ENCODE results near the gene ACO1.
"Not testable (repeated sequence)": the region's sequence is repeated elsewhere in the genome, so short reads cannot be mapped to it uniquely, and the experiment has no call there.

ACO1 gene

DNA sequence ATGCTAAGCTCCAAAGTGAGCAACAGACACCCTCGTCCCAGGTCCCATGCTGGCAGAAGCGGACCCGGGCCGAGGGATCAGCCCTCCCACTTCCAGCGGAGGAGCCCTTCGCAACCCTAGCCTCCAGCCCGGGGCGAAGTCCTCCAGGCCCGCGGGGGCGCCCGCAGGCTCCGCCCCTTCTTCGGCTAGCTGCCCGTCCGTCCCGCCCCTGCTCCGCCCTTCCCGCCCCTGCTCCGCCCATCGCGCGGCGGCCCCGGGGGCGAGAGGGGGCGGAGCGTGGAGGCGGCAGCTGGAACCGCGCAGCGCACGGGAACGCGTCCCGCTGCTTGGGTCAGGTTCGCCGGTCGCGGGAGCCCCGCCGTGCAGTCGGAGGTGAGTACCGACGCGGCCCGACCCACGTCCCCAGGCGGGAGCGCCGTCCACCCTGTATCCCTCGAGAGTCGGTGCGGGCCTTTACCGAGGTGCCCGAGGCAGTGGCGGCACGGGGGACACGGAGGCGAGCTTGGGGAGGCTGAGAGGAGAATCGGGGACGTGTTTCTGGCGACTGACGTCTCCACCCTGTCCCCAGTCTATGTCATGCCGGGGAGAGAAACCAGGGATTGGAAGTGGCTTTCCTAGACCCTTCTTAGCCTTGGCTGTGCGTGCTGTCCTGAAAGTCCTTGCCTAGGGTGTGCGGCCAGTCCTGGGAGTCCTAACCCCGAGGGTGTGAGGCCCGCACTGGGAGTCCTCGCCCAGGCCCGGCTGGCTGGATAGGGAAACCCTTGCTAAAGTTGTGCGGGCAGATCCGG is at the start of gene ACO1:
Gene ACO1, plus strand, starts transcription at position 280 of the 788 bp plus-strand sequence. CDS start 20,864 bp downstream, outside the sequence.
- in situ Hi-C loops (cut with HindIII; ENCODE audit: low sequenced_read_pairs): loop anchor here (25.0 kb wide), 1 partner anchor 178 kb away; the partner anchor contains the start of genes NDUFB6, SMIM27 and TOPORS

DNA sequence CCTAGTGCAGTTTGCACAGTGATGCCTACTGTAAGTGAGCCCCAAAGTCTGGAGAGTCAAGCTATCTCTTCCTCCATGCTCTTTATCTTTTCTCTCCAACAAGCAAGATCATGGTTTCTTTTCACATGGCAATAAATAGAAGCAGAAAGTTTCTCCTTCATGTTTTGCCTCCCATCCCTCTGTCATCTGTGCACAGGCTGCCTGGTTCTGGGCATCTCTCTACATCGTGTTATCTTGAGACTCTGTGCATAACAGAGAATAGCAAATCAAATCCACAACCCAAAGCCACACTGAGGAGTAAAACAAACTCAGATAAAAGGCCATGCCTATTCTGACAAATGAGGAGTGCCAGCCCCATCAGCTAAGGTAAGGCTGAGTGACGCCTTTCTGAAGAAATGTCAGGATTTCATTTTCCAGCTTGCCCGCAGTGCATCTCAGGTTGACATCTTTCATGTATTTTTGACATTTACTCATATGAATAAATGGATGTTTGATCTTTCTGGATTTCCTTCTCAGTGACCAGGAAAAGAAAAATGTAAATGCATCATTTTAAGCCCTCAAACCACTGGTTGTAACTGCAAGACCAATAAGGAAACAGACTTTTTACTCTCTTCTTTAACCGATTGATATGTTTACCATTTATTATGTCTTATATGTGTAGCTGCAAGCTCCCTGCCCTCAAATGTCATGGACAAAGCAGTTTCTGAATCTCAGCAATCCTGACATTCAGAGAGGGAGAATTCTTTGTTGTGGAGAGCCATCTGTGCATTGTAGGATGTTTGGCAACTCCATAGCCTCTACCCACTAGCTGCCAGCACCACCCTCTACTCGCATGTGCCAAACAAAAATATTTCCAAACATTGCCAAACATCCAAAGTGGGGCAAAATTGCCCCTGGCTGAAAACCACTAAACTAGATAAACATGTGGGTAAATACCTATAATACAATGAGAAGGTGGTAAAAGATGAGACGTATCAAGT is 49.2 kb upstream of the ACO1 start:
- in situ Hi-C loops (cut with HindIII; ENCODE audit: low sequenced_read_pairs): no loop called here

DNA sequence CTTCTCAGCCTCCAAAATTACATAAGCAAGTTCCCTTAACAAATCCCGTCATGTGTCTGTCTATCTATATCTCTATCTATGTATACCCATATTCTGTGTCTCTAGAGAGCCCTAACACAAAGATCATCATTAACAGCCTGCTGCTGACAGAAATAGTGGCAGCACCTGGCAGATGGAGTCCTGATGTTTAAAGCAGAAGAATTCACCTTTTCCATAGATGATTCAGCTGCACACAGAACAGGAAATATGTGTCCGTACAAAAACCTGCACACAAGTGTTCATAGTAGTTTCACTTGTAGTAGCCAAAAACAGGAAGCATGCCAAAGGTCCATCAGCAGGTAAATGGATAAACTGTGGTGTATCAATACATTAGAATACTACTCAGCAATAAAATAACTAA is 45.0 kb upstream of the ACO1 start:
- in situ Hi-C loops (cut with HindIII; ENCODE audit: low sequenced_read_pairs): no loop called here

DNA sequence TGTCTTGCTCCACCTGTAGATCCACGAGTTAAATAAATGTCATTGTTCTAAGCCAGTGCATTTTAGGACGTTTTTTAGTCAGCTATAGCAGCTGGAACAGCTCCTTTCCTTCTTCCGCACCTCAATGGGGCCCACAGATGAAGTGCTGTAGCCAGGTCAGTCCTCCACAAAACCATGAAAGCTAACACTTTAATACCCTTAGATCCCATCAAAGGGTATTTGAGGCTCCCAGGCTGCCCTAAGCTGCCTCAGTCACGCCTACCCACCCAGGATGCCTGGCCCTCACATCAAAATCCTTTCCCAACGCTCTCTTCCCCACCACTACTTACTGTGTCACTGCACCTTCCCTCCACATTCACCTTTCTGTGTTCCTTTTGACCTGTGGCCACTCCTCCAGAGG is 44.1 kb upstream of the ACO1 start:
- in situ Hi-C loops (cut with HindIII; ENCODE audit: low sequenced_read_pairs): no loop called here

DNA sequence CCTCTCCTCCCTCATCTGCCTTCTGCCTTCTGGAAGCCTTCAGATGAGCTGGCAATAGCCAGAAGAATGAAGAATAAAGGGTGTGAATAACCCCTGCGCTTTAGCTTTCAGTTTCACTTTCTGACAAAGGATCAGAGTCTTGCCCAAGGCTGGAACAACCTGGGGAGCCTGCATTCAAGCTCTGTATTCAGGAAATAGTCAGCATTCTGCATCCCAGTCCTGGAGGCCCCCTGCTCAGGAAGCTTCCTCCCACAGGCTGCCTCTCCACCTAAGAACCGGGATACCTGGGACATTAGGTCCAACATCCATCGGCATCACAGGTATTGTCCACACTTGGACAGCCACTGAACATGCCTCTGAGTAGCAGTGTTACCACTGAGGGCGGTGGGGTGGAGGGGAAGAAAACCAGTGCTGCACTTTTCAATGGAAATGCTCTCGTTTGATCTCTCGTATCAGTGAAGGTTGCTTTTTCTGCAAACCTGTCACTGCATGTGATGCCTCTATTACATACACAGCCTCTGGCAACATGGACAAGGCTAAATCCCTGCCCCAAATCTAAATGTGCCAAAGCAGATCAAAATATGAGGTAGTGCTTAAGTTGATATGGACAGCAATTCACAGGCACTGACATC is 39.8 kb upstream of the ACO1 start:
- in situ Hi-C loops (cut with HindIII; ENCODE audit: low sequenced_read_pairs): no loop called here

DNA sequence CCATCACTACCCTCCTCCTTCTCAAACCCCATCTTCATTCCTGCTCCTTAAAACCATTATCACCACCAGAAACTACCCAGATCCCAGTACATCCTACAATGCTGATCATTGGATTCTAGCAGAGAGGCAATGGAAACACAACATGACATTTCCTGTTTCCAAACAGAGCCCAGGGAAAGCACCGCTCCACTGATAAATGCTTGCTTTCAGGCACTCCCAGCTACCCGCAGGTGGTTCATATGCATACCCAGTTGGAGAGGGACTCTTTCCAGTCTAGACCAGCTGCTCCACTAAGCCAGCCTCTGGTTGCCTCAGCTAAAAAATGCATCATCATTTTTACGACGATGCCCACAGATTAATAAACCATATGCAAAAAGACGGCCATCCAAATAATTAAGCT is 39.2 kb upstream of the ACO1 start:
- in situ Hi-C loops (cut with HindIII; ENCODE audit: low sequenced_read_pairs): no loop called here

DNA sequence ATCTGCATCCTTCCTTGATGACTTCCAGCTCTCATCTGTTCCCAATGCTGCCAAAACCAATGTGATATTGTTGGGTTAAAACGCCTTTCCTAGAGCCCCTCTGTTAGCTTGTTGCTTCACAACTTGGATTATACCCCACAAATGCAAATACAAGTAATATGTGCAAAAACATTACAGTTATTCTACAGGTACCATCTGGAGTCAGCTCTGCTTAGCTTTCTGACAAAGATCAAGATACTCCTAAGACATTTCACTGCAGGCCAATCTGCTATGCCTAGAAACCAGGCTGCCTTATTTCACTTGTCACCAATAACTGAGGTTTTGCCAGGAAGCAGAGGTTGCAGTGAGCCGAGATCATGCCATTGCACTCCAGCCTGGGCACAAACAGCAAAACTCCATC is 36.9 kb upstream of the ACO1 start:
- in situ Hi-C loops (cut with HindIII; ENCODE audit: low sequenced_read_pairs): no loop called here

DNA sequence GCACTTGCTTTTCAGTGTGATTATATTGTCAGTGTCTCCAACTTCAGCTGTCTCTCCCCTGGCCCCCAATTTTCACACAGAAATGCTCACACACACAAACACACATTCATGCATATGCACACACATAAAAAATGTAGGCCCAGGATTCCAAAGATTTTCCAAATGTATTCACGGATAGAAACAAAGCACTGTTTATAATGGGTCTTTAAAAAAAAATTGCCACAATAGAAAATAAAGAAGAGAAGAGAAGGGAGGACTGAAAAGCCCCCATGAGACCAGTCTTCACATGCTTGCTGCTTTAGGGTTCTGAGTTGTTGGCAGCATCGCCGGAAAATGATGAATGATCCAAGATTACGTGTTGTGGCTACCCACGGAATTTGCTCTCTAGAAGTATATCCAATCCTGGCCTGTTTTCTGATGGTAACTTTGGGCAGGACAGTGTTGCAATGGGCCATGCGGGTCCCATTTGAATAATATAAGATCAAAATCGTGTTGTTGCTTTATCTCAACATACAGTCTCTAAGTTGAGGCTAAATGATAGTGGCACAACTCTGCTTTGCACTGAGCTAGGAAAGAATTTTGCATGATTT is 36.2 kb upstream of the ACO1 start:
- in situ Hi-C loops (cut with HindIII; ENCODE audit: low sequenced_read_pairs): no loop called here

DNA sequence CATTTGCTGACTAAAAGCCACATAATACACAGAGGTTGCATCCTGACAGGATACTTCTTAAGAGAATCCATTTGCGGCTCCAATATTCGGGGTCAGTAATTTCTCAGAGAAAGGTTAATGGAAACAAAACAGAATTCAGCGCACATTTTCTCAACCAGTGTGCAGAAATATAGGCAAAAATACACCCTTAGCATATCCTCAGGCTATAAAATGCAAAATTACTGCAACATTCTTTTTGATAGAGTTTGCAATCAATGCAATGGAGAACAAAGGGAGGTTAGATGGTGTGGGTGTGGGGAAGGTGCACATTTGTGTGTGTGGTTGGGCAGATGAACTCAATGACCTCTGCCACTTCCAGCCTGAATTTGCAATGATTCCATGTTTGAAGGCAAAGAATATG is 35.4 kb upstream of the ACO1 start:
- in situ Hi-C loops (cut with HindIII; ENCODE audit: low sequenced_read_pairs): no loop called here

DNA sequence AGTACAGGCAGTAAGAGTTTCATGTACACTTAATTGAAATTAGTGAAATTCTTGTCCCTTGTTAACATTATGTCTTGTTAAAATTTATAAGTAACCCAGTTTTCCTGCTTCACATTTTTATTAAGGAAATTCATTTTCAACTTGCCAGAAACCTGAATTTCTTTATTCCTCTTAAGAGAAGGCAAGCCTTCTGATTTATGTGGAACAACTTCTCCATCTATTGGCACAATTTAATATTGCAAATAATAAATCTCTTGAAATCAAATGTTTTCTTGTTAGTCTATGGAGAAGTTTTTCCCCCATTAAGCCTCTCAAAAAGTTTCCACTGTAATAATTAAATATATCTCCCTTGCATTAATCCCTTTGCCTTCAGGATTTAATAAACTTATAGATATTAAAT is 33.8 kb upstream of the ACO1 start:
- in situ Hi-C loops (cut with HindIII; ENCODE audit: low sequenced_read_pairs): no loop called here

DNA sequence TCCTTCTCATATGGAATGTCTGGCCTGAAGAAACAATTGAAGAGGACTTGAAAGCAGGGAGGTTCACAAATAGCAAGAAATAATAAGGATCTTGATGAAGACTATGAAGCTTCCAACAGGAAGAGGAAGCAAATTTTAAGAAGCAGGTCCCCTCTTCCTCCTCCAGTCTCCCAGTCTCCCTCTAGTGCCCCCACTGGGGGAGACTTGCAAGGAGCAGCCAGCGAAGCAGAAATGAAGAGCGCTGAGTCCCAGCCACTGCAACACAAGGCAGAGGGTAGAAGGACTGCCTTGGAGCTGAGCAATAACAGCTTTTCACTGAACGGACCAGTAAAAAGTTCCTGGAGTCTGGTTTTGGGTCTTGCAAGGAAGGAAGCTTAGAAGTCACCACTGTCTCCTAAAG is 32.6 kb upstream of the ACO1 start:
- in situ Hi-C loops (cut with HindIII; ENCODE audit: low sequenced_read_pairs): no loop called here

DNA sequence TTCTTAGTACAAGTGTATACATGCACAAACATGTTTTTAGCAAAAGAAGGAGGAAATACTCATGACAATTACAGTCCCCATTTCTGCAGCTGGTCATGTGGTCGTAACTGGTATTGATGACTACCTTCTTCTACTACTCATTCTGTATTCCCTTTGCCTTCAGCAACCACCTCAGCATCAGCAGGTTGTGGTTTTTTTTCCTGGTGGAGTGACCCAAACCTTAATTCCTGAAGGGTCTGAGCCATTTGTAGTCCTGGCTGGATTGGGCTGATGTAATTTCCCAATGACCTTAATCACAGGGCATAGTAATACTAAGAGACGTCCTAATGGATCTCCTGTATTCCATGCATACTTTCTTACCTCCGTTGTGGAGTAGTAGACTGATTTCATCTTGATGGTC is 31.0 kb upstream of the ACO1 start:
- in situ Hi-C loops (cut with HindIII; ENCODE audit: low sequenced_read_pairs): not testable (repeated sequence)

DNA sequence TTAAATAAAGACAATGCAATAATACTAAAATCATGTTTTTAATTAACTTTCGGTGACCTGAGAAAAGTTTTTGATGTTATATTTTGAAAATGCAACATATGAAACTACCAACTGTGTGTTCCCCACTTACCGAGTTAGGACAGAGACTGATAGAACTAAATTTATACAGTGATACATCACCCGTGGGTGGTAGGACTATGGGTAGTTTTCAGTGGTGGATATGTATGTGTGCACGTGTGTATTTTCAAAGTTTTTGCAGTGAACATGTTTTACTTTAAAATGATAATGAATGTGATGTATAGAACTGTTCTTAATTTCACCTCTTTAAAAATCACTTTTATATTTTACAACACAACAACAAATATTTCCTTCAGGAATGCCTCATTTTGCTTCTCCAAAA is 25.0 kb upstream of the ACO1 start:
- in situ Hi-C loops (cut with HindIII; ENCODE audit: low sequenced_read_pairs): no loop called here

DNA sequence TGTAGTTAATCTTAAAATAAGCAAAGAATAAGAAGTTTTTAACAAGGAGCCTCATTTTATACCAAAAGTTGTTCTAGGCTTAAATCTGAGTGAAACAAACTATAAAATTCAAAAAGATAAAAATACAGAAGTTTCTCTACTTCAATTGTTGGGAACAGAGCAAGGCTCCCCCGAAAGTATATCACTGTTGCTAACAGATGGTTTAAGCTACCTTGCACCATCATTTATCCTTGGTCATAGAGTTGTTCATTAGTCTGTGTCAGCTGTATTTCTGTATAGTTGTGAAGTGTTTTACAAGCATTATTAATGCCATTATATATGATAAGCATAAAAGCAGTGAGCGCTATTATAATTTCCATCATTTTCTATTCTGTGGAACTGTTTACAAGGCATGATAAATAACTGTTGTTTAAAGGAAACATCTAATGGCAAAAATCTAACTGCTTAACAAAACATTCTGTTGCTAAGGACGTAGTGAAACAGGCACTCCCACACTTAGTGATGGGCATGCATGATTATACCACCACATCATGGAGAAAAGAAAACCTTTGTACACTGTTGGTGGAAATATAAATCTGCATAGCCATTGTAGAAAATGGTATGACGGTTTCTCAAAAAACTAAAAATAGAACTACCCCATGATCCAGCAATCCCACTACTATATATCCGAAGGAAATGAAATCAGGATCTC is 23.3 kb upstream of the ACO1 start:
- in situ Hi-C loops (cut with HindIII; ENCODE audit: low sequenced_read_pairs): no loop called here

DNA sequence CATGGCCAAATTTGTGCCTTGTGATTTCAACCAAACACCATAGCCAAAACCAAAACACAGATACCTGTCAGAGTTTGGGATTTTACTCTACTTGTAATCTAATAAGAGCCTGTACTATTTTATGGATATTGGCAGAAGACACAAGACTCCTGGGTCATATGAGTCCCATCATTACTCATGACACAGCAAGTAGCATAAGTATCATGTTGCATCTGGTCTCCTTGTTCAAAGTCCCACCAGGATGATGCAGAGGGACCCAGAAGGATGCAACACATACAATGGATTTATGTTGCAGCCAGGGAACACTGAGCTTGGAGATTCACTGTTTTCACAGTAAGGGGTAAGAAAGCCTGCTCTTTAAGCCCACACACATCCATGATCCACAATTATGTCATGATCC is 13.2 kb upstream of the ACO1 start:
- in situ Hi-C loops (cut with HindIII; ENCODE audit: low sequenced_read_pairs): loop anchor here (10.0 kb wide), 1 partner anchor 604 kb away; no protein-coding TSS in a partner anchor

DNA sequence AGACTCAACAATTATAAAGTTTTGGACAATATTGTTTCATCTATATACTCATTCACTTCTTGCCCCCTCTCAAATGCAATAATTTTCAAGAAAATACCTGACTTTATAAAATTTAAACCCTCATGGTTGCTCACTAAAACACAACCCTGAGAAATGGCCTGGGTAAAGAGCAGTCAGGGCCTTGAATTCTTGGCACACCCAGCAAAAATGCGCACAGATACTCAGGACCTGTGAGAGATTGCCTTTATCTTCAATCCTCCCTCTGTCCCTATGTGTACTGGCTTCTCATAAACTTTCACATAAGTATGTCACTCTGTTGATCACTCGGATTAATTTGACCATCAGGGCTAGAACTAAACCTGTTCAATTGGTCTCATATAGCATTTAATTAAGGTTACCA is 12.8 kb upstream of the ACO1 start:
- in situ Hi-C loops (cut with HindIII; ENCODE audit: low sequenced_read_pairs): loop anchor here (10.0 kb wide), 1 partner anchor 603 kb away; no protein-coding TSS in a partner anchor

DNA sequence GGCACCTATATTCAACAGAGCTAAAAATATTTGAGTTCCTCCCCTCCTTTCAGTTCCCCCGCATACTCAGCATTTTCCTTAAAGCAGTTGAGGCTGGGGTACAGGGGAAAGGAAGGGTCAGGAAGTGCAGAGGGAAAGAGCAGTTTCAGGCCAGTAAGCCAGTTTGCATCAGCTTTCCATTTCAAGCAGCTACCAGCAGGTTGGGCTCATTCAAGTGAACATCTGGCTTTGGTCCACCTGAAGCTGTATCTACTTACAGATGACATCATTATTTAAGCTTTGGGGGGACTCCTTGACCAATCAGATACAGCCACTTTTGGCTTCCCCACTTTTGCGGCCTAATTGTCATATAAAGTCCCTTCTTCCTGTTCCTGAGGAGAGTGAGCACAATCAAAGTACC is 8.2 kb upstream of the ACO1 start:
- in situ Hi-C loops (cut with HindIII; ENCODE audit: low sequenced_read_pairs): loop anchor here (10.0 to 25.0 kb wide), 2 partner anchors 186 to 599 kb away; partner anchors contain the start of genes NDUFB6, SMIM27 and TOPORS

DNA sequence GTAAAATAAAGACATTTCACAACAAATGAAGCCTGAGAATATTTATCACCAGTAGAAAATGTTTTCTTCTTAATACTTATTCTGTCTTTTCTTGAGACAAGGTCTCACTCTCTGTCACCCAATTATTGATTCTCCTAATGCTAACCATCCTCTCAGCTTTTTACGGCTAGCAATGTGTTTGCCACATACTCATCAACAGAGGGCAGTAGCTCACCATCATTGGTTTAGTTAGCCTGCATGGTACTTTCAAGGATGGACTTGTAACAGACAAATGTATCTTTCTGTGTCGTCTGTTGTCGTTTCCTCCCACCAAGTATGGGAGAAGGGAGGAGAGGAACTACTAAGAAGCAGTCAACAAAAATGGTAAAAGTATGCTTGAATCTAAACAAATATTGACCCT is 5.9 kb upstream of the ACO1 start:
- in situ Hi-C loops (cut with HindIII; ENCODE audit: low sequenced_read_pairs): loop anchor here (10.0 to 25.0 kb wide), 2 partner anchors 184 to 596 kb away; partner anchors contain the start of genes NDUFB6, SMIM27 and TOPORS

DNA sequence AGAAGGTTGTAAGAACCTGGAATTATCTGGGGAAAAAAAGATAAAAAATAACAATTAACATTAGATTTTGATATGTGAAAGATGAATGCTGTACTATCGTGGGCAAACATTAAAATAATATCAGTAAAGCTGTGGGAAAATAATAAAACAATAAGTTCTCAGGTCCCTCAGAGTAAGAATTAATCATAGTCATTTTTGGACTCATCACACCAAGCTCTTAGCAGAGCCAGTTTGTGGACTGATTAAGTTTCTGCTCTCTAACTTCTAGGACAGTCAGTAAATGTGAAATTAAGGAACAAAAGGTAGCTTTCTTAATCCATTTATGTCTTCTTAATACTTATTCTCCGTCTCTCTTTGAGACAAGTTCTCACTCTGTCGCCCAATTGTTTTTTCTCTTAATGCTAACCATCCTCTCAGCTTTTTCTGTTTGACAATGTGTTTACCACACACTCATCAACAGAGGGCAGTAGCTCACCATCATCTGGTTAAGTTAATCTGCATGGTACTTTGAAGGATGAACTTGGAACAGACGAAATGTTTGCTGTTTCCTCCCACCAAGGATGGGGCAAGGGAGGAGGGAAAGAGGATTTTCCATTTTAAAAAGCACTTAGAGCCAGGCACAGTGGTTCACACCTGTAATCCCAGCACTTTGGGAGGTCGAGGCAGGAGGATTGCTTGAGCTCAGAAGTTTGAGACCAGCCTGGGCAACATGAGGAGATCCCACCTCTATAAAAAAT is 5.3 kb upstream of the ACO1 start:
- in situ Hi-C loops (cut with HindIII; ENCODE audit: low sequenced_read_pairs): loop anchor here (10.0 to 25.0 kb wide), 2 partner anchors 183 to 596 kb away; partner anchors contain the start of genes NDUFB6, SMIM27 and TOPORS

Data from DLD1 (cell line).